ENCODE data around the gene SPRY2.

DNA sequence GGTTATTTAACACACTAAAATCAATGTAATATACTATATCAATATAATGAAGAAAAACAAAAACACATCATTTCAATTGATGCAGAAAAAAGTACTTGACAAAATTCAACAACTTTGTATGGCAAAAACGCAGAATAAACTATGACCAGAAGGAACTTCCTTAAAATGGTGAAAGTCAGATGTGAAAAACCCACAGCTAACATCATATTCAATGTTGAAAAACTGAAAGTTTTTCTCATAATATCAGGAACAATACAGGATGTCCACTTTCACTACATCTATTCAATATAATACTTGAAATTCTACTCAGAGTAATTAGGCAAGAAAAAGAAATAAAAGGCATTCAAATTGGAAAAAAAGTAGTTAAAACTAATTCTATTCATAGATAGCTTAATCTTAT is 50.3 kb downstream of the SPRY2 start:
- TF ChIP-seq, protein P1, sequence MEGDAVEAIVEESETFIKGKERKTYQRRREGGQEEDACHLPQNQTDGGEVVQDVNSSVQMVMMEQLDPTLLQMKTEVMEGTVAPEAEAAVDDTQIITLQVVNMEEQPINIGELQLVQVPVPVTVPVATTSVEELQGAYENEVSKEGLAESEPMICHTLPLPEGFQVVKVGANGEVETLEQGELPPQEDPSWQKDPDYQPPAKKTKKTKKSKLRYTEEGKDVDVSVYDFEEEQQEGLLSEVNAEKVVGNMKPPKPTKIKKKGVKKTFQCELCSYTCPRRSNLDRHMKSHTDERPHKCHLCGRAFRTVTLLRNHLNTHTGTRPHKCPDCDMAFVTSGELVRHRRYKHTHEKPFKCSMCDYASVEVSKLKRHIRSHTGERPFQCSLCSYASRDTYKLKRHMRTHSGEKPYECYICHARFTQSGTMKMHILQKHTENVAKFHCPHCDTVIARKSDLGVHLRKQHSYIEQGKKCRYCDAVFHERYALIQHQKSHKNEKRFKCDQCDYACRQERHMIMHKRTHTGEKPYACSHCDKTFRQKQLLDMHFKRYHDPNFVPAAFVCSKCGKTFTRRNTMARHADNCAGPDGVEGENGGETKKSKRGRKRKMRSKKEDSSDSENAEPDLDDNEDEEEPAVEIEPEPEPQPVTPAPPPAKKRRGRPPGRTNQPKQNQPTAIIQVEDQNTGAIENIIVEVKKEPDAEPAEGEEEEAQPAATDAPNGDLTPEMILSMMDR (IDR thresholded peaks at IDR 0.05; ENCODE audit: low read depth, low read length, poor library complexity, severe bottlenecking), result no peak
- no peak for TF ChIP-seq EZH2phosphoT487 (IDR thresholded peaks at IDR 0.05; ENCODE audit: borderline replicate concordance, low read length)
